KOPT-K1 (cell line): ENCODE results near the gene ARFGAP1.
"Not testable (repeated sequence)": the region's sequence is repeated elsewhere in the genome, so short reads cannot be mapped to it uniquely, and the experiment has no call there.

Experiments used
- H3K27ac ChIP-seq: fragments of 200-600 bp; sonication (generic); 2 replicates; pipeline ENCODE4 v1.5.1; 2016; ENCODE audit warnings: antibody characterized with exemption, mild to moderate bottlenecking, low read depth, low read length; ENCODE audit not compliant: poor library complexity, severe bottlenecking
- H3K36me3 ChIP-seq: fragments of 200-600 bp; sonication (generic); 2 replicates; pipeline ENCODE4 v1.5.1; 2017; ENCODE audit warnings: antibody characterized with exemption, mild to moderate bottlenecking, low read length, moderate library complexity; ENCODE audit not compliant: insufficient read depth
- H3K9me3 ChIP-seq: fragments of 200-600 bp; sonication (generic); 2 replicates; pipeline ENCODE4 v1.5.1; 2017; ENCODE audit warnings: antibody characterized with exemption, low read length, mild to moderate bottlenecking; ENCODE audit not compliant: insufficient read depth, poor library complexity, severe bottlenecking

ARFGAP1 gene

DNA sequence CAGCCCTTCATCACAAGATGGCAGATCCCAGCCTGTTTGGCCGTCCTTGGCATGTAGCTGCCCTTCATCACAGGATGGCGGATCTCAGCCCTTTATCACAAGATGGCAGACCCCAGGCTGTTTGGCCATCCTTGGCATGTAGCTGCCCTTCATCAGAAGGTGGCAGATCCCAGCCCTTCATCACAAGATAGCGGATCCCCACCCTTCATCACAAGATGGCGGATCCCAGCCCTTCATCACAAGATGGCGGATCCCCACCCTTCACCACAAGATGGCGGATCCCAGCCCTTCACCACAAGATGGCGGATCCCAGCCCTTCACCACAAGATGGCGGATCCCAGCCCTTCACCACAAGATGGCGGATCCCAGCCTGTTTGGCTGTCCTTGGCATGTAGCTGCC lies 62.4 kb downstream of the ARFGAP1 start:
- H3K27ac ChIP-seq, H3K36me3 ChIP-seq, H3K9me3 ChIP-seq: not testable (repeated sequence)

DNA sequence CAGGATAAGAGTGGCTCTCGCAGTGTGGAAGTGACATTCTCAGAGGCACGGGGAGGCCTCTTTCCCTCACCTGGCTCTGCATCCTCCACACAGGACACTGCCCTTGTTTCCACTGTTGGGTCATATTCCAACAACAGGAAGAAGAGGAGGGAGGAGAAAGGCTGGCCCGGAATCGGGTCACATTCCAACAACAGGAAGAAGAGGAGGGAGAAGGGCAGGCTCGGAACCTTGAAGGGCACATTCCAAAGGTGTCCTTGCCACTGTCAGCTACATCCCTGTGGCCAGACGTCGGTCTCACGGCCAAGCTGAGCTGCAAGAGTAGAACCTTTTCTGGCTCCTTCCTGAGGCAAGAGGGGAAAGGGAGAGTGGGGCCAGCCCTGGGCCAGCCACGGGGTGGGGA lies 63.1 kb downstream of the ARFGAP1 start:
- no peaks in the 10 kb centered on the region for H3K36me3 ChIP-seq
- H3K27ac ChIP-seq, result no peak overlapping the region
- peaks cover 6% of the 10 kb centered on the region for H3K9me3 ChIP-seq

GRCh38 chr20:63336232-63336752 lies 63.7 kb downstream of the ARFGAP1 start:
- Histone ChIP-seq H3K9me3 (peaks cover 6% of the 10 kb centered on the region), H3K36me3 (no peaks in the 10 kb centered on the region), H3K27ac (no peak overlapping the region)

GRCh38 chr20:63337786-63338420 lies 65.3 kb downstream of the ARFGAP1 start:
- Histone ChIP-seq H3K27ac (no peak overlapping the region), H3K36me3 (no peaks in the 10 kb centered on the region), H3K9me3 (no peaks in the 10 kb centered on the region)
